ENCODE results near the gene NRF1.

NRF1 gene

GRCh38 chr7:129676017-129676897 lies 64.7 kb downstream of the NRF1 start:
- in situ Hi-C loops (cut with HindIII; ENCODE audit: low sequenced_read_pairs): loop anchor here (25.0 kb wide), 1 partner anchor 336 kb away; no protein-coding TSS in a partner anchor
- DNase-seq (ENCODE audit: low read depth): no peak
- TF ChIP-seq, protein P1, sequence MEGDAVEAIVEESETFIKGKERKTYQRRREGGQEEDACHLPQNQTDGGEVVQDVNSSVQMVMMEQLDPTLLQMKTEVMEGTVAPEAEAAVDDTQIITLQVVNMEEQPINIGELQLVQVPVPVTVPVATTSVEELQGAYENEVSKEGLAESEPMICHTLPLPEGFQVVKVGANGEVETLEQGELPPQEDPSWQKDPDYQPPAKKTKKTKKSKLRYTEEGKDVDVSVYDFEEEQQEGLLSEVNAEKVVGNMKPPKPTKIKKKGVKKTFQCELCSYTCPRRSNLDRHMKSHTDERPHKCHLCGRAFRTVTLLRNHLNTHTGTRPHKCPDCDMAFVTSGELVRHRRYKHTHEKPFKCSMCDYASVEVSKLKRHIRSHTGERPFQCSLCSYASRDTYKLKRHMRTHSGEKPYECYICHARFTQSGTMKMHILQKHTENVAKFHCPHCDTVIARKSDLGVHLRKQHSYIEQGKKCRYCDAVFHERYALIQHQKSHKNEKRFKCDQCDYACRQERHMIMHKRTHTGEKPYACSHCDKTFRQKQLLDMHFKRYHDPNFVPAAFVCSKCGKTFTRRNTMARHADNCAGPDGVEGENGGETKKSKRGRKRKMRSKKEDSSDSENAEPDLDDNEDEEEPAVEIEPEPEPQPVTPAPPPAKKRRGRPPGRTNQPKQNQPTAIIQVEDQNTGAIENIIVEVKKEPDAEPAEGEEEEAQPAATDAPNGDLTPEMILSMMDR (IDR thresholded peaks at IDR 0.05; ENCODE audit: low read depth, low read length, missing control alignments): no peak
- H3K4me3 ChIP-seq (ENCODE audit: low read depth, low read length): no peak overlapping the region

DNA sequence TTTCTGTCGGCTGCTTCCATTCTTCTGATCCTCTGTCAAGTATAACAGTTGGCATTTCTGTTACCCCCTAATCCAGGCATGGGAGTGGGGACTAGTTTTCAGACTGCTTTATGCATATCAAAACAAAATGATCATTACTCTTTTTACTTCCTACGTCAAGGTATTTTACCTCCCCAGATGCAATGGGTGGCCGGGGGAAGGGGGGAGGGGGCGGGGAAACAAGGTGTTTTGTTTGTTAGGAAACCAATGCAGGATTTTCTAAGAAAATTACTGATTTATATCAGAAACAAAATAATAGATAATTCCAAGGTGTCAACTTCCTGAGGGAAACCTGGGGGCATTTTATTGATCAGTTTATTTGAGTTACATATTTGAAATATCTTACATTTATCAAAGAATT lies 66.3 kb downstream of the NRF1 start:
- TF ChIP-seq, protein P1 (IDR thresholded peaks at IDR 0.05; ENCODE audit: low read depth, low read length, missing control alignments): no peak
- no peak overlapping the region for H3K4me3 ChIP-seq (ENCODE audit: low read depth, low read length)
- DNase-seq (ENCODE audit: low read depth): no peak
- in situ Hi-C loops (cut with HindIII; ENCODE audit: low sequenced_read_pairs): loop anchor here (25.0 kb wide), 1 partner anchor 335 kb away; no protein-coding TSS in a partner anchor

DNA sequence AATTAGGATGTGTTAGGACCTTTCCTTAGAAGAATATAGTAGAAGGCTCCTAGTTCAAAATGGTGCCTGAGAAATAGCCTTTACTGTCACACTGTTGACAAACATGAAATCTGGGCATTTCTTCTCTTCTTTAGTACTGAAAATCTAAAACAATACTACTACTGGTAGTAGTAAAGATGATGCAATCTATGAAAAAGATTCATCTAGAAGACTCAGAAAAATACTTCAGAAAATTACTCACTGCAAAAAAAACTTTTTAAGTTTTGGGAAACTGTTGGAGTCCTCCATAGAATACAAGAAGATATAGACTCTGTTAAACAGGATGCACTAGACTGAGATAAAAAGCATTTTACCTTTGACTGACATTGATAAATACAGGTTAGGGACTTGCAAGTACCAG lies 67.1 kb downstream of the NRF1 start:
- no peak for DNase-seq (ENCODE audit: low read depth)
- in situ Hi-C loops (cut with HindIII; ENCODE audit: low sequenced_read_pairs): loop anchor here (25.0 kb wide), 1 partner anchor 334 kb away; no protein-coding TSS in a partner anchor
- TF ChIP-seq, protein P1 (IDR thresholded peaks at IDR 0.05; ENCODE audit: low read depth, low read length, missing control alignments): no peak
- H3K4me3 ChIP-seq (ENCODE audit: low read depth, low read length): no peak overlapping the region

GRCh38 chr7:129680400-129680799 lies 68.9 kb downstream of the NRF1 start:
- no peak overlapping the region for H3K4me3 ChIP-seq (ENCODE audit: low read depth, low read length)
- in situ Hi-C loops (cut with HindIII; ENCODE audit: low sequenced_read_pairs): loop anchor here (25.0 kb wide), 1 partner anchor 332 kb away; no protein-coding TSS in a partner anchor
- TF ChIP-seq, protein P1 (IDR thresholded peaks at IDR 0.05; ENCODE audit: low read depth, low read length, missing control alignments): no peak
- no peak for DNase-seq (ENCODE audit: low read depth)

DNA sequence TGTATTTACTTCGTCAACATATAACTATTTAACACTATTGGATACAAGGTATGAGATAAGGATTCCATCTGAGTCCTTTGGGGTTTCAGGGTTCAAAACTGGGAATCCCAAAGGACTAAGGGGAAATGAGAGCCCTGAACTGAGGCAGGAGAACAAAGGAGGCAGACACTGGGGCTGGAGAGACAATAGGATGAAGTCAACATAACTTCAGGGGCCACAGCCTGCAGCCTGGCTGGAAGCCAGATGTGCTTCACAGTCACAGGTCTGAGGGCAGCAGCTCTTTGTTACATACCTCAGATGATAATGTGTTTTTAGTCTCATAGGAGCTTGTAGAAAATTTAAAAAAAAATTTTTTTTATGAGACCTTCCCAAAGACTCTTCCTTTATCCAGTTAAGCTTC lies 73.3 kb downstream of the NRF1 start:
- no peak overlapping the region for H3K4me3 ChIP-seq (ENCODE audit: low read depth, low read length)
- no peak for DNase-seq (ENCODE audit: low read depth)
- in situ Hi-C loops (cut with HindIII; ENCODE audit: low sequenced_read_pairs): loop anchor here (5.0 to 25.0 kb wide), 2 partner anchors 78 to 328 kb away; no protein-coding TSS in a partner anchor
- TF ChIP-seq, protein P1 (IDR thresholded peaks at IDR 0.05; ENCODE audit: low read depth, low read length, missing control alignments): no peak

GRCh38 chr7:129686063-129686462 lies 74.5 kb downstream of the NRF1 start:
- no peak for DNase-seq (ENCODE audit: low read depth)
- TF ChIP-seq, protein P1 (IDR thresholded peaks at IDR 0.05; ENCODE audit: low read depth, low read length, missing control alignments): no peak
- H3K4me3 ChIP-seq (ENCODE audit: low read depth, low read length): no peak overlapping the region
- in situ Hi-C loops (cut with HindIII; ENCODE audit: low sequenced_read_pairs): loop anchor here (5.0 to 25.0 kb wide), 2 partner anchors 76 to 326 kb away; no protein-coding TSS in a partner anchor

Measured in astrocyte of the cerebellum (primary cell).